Karpas-422 (cell line): ENCODE results near the gene PPP2R5D. TPM values are rescaled to one million over a fixed set of nuclear protein-coding genes. Genes with fewer than 3 reads are reported as not detected.

Experiments used
- DNase-seq: peaks from one replicate; pipeline ENCODE4 v3.0.0-alpha.2; 2015
- H2AFZ ChIP-seq: fragments of 200-600 bp; sonication (generic); 2 replicates; pipeline ENCODE4 v1.6.1; 2014; ENCODE audit warnings: antibody characterized with exemption, low read length, mixed read lengths
- H3K27ac ChIP-seq: fragments of 200-600 bp; sonication (generic); 2 replicates; pipeline ENCODE4 v1.5.1; 2014; ENCODE audit warnings: mild to moderate bottlenecking, low read length, moderate library complexity
- H3K27me3 ChIP-seq: fragments of 200-600 bp; sonication (generic); 2 replicates; pipeline ENCODE4 v1.6.1; 2014; ENCODE audit warnings: low read length, mixed read lengths
- H3K36me3 ChIP-seq: fragments of 200-600 bp; sonication (generic); 2 replicates; pipeline ENCODE4 v1.6.1; 2014; ENCODE audit warnings: low read length, mixed read lengths; ENCODE audit not compliant: insufficient read depth
- H3K4me1 ChIP-seq: fragments of 200-600 bp; sonication (generic); 2 replicates; pipeline ENCODE4 v1.6.1; 2014; ENCODE audit warnings: mild to moderate bottlenecking, low read length, mixed read lengths
- H3K4me2 ChIP-seq: fragments of 200-600 bp; sonication (generic); 2 replicates; pipeline ENCODE4 v1.6.1; 2014; ENCODE audit warnings: low read length, low read depth, mild to moderate bottlenecking; ENCODE audit not compliant: poor library complexity, severe bottlenecking
- H3K4me3 ChIP-seq: fragments of 200-600 bp; sonication (generic); 2 replicates; pipeline ENCODE4 v1.5.1; 2014; ENCODE audit warnings: mild to moderate bottlenecking, antibody characterized with exemption, low read length, mixed read lengths
- H3K79me2 ChIP-seq: fragments of 200-600 bp; sonication (generic); 2 replicates; pipeline ENCODE4 v1.6.1; 2014; ENCODE audit warnings: mild to moderate bottlenecking, low read length, mixed read lengths
- H3K9ac ChIP-seq: fragments of 200-600 bp; sonication (generic); 2 replicates; pipeline ENCODE4 v1.6.0; 2014; ENCODE audit warnings: low read length
- H3K9me2 ChIP-seq: fragments of 200-600 bp; sonication (generic), shearing (Covaris generic); replicated peaks from 2 replicates; pipeline ENCODE4 v1.6.0; 2014; ENCODE audit warnings: mild to moderate bottlenecking, low read length, moderate library complexity; ENCODE audit not compliant: insufficient read depth
- H3K9me3 ChIP-seq: fragments of 300-700, 200-600 bp; sonication (generic); 2 replicates; pipeline ENCODE4 v1.6.1; 2014; ENCODE audit warnings: low read length, mixed read lengths
- H4K20me1 ChIP-seq: fragments of 200-600 bp; sonication (generic); 2 replicates; pipeline ENCODE4 v1.6.1; 2014; ENCODE audit warnings: mild to moderate bottlenecking, antibody characterized with exemption, low read length, low read depth; ENCODE audit not compliant: insufficient read depth
- total RNA-seq: library from RNA; depleted of rRNA; stranded (reverse); fragments of >200 nt; shearing (Covaris generic); gene quantifications from 2 replicates; pipeline ENCODE4 v1.2.3, GENCODE V29; 2014; ENCODE audit warnings: low replicate concordance

Gene PPP2R5D
- total RNA-seq, 1 experiment from 2014 or later: 34.8 TPM

- peaks cover 13% of the 10 kb centered on the region; the same call in 1 of the 2 replicates for H3K36me3 ChIP-seq
- H3K4me1 ChIP-seq: peaks cover 26% of the 10 kb centered on the region
- peak overlapping the region; percentile 99 for H3K4me3 ChIP-seq
- peak overlapping the region; percentile 100 for H3K4me2 ChIP-seq
- H3K27me3 ChIP-seq: no peaks in the 10 kb centered on the region
- H2AFZ ChIP-seq: no peak overlapping the region
- no peaks in the 10 kb centered on the region for H4K20me1 ChIP-seq
- peak overlapping the region; percentile 98 for H3K9ac ChIP-seq
- H3K79me2 ChIP-seq: peaks cover 21% of the 10 kb centered on the region
- DNase-seq: no peak
- no peak overlapping the region; the same call in 1 of the 2 replicates for H3K27ac ChIP-seq
- no peaks in the 10 kb centered on the region for H3K9me2 ChIP-seq
- no peaks in the 10 kb centered on the region for H3K9me3 ChIP-seq
These were observed 68.0 kb downstream of the PPP2R5D start for GRCh38 chr6:43052225-43052841.

DNA sequence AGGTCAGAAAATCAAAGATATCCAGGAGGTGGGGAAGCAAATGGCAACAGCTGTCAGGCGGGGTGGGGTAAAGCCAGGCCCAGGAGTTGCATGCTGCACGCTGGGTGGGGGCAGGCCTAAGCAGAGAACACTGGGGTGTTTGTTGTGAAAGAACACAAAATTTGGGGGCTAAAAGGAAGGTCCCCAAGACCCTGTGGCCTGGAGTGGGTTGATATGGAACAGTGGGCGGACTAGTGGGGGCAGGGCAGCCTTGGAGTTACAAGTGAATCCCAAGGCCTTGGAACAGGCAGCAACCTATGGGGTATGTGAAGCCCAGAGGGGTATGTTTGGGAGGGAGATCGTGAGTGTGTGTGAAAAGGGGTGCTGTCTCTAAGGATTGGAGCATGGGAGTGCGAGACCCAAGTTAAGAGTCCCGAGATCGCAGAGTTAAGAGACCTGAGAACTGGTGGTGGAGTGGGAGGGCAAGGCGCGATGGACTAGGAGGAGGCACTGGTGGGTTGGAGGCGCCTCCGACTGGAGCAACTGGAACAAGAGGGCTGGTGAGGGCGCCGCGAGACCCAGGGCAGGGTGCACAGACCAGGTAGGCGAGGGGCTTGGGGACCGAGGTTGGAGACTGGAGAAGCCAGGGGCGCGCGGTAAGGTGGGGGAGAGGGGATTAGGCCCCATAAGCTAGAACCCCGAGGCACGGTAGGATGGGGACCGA is 68.6 kb downstream of the PPP2R5D start:
- DNase-seq: peak; percentile 64
- Histone ChIP-seq H3K4me2 (peak overlapping the region; percentile 100), H3K9ac (peak overlapping the region; percentile 98), H3K4me1 (peaks cover 30% of the 10 kb centered on the region), H3K27me3 (no peaks in the 10 kb centered on the region), H3K36me3 (peaks cover 13% of the 10 kb centered on the region; the same call in 1 of the 2 replicates), H3K79me2 (peaks cover 27% of the 10 kb centered on the region), H4K20me1 (no peaks in the 10 kb centered on the region), H2AFZ (peak overlapping the region; percentile 50), H3K9me2 (no peaks in the 10 kb centered on the region), H3K27ac (peak overlapping the region; percentile 69), H3K4me3 (peak overlapping the region; percentile 99), H3K9me3 (no peaks in the 10 kb centered on the region)

DNA sequence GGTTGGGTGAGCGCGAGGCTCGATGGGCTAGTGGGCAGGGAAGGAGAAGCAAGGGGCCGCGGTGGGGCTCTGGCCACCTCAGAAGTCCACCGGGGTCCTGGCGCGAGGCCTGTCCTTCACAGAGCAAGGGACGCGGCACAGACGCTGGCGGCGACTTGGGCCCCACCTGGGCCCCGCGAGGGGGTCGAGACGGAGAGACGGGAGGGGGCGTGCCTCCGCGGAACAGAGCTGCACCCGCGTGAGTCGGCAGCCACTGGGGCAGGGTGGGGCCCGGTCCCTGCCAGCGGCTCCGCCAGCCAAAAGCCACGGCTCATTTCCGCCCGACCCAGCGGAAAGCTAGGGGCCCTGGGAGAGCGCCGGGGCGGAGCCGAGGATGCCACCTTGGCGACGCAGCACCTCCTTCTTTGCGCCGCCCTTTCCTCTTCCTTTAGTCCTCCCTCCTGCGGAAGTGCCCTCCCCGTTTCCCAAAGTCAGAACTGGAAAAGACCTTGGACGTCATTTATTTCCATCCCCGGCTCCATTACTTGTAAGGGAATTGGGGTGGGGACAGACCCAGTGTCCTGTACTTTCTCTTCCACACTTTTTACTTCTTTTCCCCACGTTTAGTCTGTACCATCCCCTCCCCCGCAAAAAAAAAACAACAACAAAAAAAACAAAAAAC is 69.3 kb downstream of the PPP2R5D start, which contains the start of gene CUL7:
Gene CUL7, minus strand, starts transcription at position 307 of the 661 bp plus-strand sequence. CDS start 1,063 bp downstream, outside the sequence.
- peak; percentile 97 for DNase-seq
- no peaks in the 10 kb centered on the region for H3K27me3 ChIP-seq
- H3K79me2 ChIP-seq: peaks cover 33% of the 10 kb centered on the region
- H3K9ac ChIP-seq: peak within 1 kb of the TSS; percentile 98
- H3K27ac ChIP-seq: peak within 1 kb of the TSS; percentile 69
- no peaks in the 10 kb centered on the region for H4K20me1 ChIP-seq
- no peaks in the 10 kb centered on the region for H3K9me3 ChIP-seq
- H3K4me2 ChIP-seq: peak within 1 kb of the TSS; percentile 100
- H2AFZ ChIP-seq: peak within 1 kb of the TSS; percentile 50
- no peaks in the 10 kb centered on the region for H3K9me2 ChIP-seq
- peaks cover 36% of the 10 kb centered on the region for H3K4me1 ChIP-seq
- peak within 1 kb of the TSS; percentile 99 for H3K4me3 ChIP-seq
- 0 out of 2 replicates have a peak, but pooled peaks cover 9% of the 10 kb centered on the region for H3K36me3 ChIP-seq

DNA sequence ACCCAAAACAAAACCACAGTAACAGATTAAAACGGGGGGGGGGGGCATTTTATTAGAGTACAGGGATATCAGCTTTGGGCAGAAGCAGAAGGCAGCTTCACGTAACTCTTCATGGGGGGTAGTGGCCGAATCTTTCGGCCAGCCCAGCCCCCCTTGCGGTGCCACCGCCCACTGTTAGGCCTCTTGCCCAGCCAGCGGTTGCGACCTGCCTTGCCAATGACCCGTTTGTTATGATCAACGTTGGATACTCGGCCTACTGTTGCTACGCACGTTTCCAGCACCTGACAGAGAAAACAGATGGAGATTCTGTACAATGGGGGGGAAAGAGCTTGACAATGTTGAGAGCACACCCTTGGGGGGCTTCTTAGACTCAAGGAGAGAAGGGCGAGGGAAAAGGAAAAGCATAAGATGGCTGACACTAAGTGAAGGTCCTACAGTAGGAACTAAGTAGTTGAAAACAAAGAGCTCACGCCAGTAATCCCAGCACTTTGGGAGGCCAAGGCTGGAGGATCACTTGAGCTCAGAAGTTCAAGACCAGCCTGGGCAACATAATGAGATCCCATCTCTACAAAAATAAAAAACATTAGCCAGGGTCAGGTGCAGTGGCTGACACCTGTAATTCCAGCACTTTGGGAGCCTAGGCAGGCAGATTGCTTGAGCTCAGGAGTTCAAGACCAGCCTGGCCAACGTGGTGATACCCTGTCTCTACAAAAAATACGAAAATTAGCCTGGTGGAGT is 70.0 kb downstream of the PPP2R5D start:
- Histone ChIP-seq H3K36me3 (0 out of 2 replicates have a peak, but pooled peaks cover 9% of the 10 kb centered on the region), H3K4me1 (peaks cover 36% of the 10 kb centered on the region), H4K20me1 (no peaks in the 10 kb centered on the region), H3K79me2 (peaks cover 39% of the 10 kb centered on the region), H3K9me2 (no peaks in the 10 kb centered on the region), H3K4me2 (peak overlapping the region; percentile 100), H2AFZ (no peak overlapping the region), H3K27me3 (no peaks in the 10 kb centered on the region), H3K9ac (peak overlapping the region; percentile 98), H3K4me3 (peak overlapping the region; percentile 99), H3K27ac (no peak overlapping the region), H3K9me3 (no peaks in the 10 kb centered on the region)
- DNase-seq: no peak

DNA sequence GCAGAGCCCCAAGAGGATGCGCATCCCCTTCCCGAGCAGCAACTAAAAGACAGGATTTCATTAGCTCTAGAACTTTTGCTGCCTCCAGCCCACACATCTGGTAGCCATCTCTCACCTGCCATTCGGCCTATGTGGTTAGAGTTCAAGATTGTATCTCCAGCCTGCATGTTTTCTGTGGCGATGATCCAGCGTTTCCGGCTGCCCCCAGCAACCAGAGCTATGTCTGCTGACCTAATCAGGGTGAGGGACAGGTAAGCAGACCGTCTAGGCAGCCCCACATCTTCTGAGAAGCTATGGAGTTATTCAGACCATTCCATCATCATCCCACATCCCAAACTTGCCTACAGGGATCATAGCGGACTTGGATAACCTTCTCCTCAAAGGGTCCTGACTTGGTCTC is 71.6 kb downstream of the PPP2R5D start:
- H3K27ac ChIP-seq: no peak overlapping the region
- no peak overlapping the region for H3K4me2 ChIP-seq
- 0 out of 2 replicates have a peak, but pooled peaks cover 5% of the 10 kb centered on the region for H3K36me3 ChIP-seq
- no peaks in the 10 kb centered on the region for H3K9me2 ChIP-seq
- no peaks in the 10 kb centered on the region for H4K20me1 ChIP-seq
- DNase-seq: no peak
- no peak overlapping the region for H2AFZ ChIP-seq
- no peaks in the 10 kb centered on the region for H3K27me3 ChIP-seq
- no peaks in the 10 kb centered on the region for H3K9me3 ChIP-seq
- H3K4me3 ChIP-seq: no peak overlapping the region
- peaks cover 47% of the 10 kb centered on the region for H3K79me2 ChIP-seq
- peaks cover 48% of the 10 kb centered on the region for H3K4me1 ChIP-seq
- H3K9ac ChIP-seq: no peak overlapping the region

DNA sequence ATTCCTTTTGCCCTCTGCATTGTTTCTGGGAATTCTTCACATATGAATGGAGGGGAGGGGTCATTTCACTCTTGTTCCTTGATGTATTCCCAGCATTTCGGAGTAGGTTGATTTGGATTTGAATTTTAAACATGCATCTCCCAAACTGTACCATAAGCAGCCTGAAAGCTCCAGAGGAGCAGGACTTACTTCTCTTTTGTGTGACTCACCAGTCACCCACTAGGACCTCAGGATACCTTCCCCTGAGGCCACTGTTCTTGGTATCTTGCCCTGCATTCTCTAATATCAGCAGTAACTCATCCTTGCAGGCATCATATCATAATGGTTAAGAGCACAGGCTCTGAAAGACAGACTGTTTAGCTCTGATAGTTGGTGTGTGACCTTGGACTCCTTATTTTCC is 74.2 kb downstream of the PPP2R5D start:
- Histone ChIP-seq H3K4me3 (peak overlapping the region; percentile 97), H3K27me3 (no peaks in the 10 kb centered on the region), H3K27ac (no peak overlapping the region), H3K9ac (peak overlapping the region; percentile 95), H3K36me3 (0 out of 2 replicates have a peak, but pooled peaks cover 5% of the 10 kb centered on the region), H3K9me2 (no peaks in the 10 kb centered on the region), H3K4me1 (peaks cover 28% of the 10 kb centered on the region), H3K4me2 (peak overlapping the region; percentile 86), H4K20me1 (no peaks in the 10 kb centered on the region), H2AFZ (no peak overlapping the region), H3K79me2 (peaks cover 27% of the 10 kb centered on the region), H3K9me3 (no peaks in the 10 kb centered on the region)
- DNase-seq: no peak

GRCh38 chr6:43059168-43060033 is 75.0 kb downstream of the PPP2R5D start, which contains the start of the genes KLC4 and MRPL2:
Gene KLC4 (plus strand): TSS chr6:43059631. CDS start chr6:43061336, 1,705 bp downstream.
Gene MRPL2 (minus strand): TSS chr6:43059434. CDS start chr6:43059381, 53 bp downstream.
- Histone ChIP-seq H3K4me2 (peak within 1 kb of the TSS; percentile 98), H3K4me3 (peak within 1 kb of the TSS; percentile 97), H3K9me3 (no peaks in the 10 kb centered on the region), H3K27ac (no peak within 1 kb of the TSS), H4K20me1 (no peaks in the 10 kb centered on the region), H3K36me3 (0 out of 2 replicates have a peak, but pooled peaks cover 5% of the 10 kb centered on the region), H2AFZ (peak within 1 kb of the TSS; percentile 92), H3K27me3 (no peaks in the 10 kb centered on the region), H3K9ac (peak within 1 kb of the TSS; percentile 95), H3K9me2 (no peaks in the 10 kb centered on the region), H3K79me2 (peaks cover 27% of the 10 kb centered on the region), H3K4me1 (peaks cover 22% of the 10 kb centered on the region)
- DNase-seq: peak; percentile 99
